Panc1 (cell line): ENCODE results near the gene DAB1.

Source experiments
- POLR2AphosphoS5 ChIP-seq: IDR thresholded peaks from 2 replicates; pipeline ENCODE4 v1.6.1; 2012; ENCODE audit warnings: mild to moderate bottlenecking, low read depth, low read length, moderate library complexity
- SIN3A ChIP-seq: IDR thresholded peaks from 2 replicates; pipeline ENCODE4 v1.6.1; 2012; ENCODE audit warnings: low read depth, mild to moderate bottlenecking, low read length, moderate library complexity, borderline replicate concordance; ENCODE audit not compliant: insufficient read depth
- TCF7L2 ChIP-seq: IDR thresholded peaks from 2 replicates; pipeline ENCODE4 v1.6.1; 2011; ENCODE audit warnings: mild to moderate bottlenecking, low read depth, low read length, inconsistent platforms
- TF ChIP-seq, protein P1 (sequence below): fragments of 450-650 bp; IDR thresholded peaks from 2 replicates; pipeline ENCODE4 v1.5.1; 2017; ENCODE audit warnings: mild to moderate bottlenecking

DNA sequence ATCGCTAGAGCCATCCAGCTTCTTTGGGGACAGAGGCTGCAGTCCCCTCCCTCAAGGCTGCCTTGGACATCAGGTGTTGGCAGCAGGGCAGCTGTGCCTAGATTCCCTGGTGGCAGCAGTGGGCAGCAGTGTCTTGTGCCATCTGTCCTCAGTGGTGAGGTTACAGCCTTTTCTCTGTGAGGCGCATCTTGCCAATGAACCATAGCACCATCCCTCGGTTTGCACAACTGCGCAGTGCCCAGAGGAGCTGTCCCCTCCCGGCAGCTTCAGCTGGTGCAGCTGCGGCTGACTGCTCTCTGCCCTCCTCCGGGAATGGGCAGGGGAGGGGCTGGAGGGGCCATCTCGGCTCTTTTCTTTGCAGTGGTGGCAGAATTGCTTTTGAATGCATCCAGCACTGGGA is 399.0 kb downstream of the DAB1 start:
- TF ChIP-seq, protein P1, sequence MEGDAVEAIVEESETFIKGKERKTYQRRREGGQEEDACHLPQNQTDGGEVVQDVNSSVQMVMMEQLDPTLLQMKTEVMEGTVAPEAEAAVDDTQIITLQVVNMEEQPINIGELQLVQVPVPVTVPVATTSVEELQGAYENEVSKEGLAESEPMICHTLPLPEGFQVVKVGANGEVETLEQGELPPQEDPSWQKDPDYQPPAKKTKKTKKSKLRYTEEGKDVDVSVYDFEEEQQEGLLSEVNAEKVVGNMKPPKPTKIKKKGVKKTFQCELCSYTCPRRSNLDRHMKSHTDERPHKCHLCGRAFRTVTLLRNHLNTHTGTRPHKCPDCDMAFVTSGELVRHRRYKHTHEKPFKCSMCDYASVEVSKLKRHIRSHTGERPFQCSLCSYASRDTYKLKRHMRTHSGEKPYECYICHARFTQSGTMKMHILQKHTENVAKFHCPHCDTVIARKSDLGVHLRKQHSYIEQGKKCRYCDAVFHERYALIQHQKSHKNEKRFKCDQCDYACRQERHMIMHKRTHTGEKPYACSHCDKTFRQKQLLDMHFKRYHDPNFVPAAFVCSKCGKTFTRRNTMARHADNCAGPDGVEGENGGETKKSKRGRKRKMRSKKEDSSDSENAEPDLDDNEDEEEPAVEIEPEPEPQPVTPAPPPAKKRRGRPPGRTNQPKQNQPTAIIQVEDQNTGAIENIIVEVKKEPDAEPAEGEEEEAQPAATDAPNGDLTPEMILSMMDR: no peak
- TF ChIP-seq POLR2AphosphoS5 (no peak), TCF7L2 (no peak), SIN3A (no peak)
